Activated CD8-positive, alpha-beta T cell treated with anti-CD3 and anti-CD28 coated beads for 36 hours (primary cell): ENCODE data around the gene TSPAN31. TPM values are rescaled to one million over a fixed set of nuclear protein-coding genes. Genes with fewer than 3 reads are reported as not detected.
"Not testable (repeated sequence)": the region's sequence is repeated elsewhere in the genome, so short reads cannot be mapped to it uniquely, and the experiment has no call there.

Experiments used
- ATAC-seq: fragments of 200-7000 bp; cut with Tn5 transposase; one replicate; pipeline ENCODE4 v1.10.0; 2021; ENCODE audit warnings: mild to moderate bottlenecking, moderate library complexity
- CTCF ChIA-PET: fragments of 350-600 bp; sonication (Branson Sonifier 250); formaldehyde crosslinking; loops from one replicate; lab custom pipeline; 2021; ENCODE audit warnings: antibody characterized with exemption; lab: Charles Lee
- POLR2A ChIA-PET: fragments of 350-600 bp; sonication (Branson Sonifier 250); formaldehyde crosslinking; loops from one replicate; lab custom pipeline; 2021; ENCODE audit warnings: antibody characterized with exemption; lab: Charles Lee
- DNase-seq: peaks from one replicate; pipeline ENCODE4 v3.0.0-alpha.2; 2020
- H3K27ac Mint-ChIP-seq: one replicate; pipeline ENCODE4 v1.8.0; 2021; ENCODE audit warnings: mild to moderate bottlenecking, mixed read lengths
- H3K27me3 Mint-ChIP-seq: one replicate; pipeline ENCODE4 v1.8.0; 2021; ENCODE audit warnings: mixed read lengths
- H3K36me3 Mint-ChIP-seq: one replicate; pipeline ENCODE4 v1.8.0; 2021; ENCODE audit warnings: low read depth, mixed read lengths
- H3K4me1 Mint-ChIP-seq: one replicate; pipeline ENCODE4 v1.8.0; 2021; ENCODE audit warnings: low read depth, mixed read lengths
- H3K4me3 Mint-ChIP-seq: one replicate; pipeline ENCODE4 v1.8.0; 2021; ENCODE audit warnings: mild to moderate bottlenecking, moderate library complexity, mixed read lengths
- H3K9me3 Mint-ChIP-seq: one replicate; pipeline ENCODE4 v1.8.0; 2021; ENCODE audit warnings: mixed read lengths
- intact Hi-C: fragments of 100-400 bp; cut with micrococcal nuclease; formaldehyde crosslinking; loops from one replicate; pipeline ENCODE4 v1.10.0; 2022
- total RNA-seq, 2 experiments: library from RNA; stranded (reverse); gene quantifications; one replicate each; pipeline ENCODE4 v1.2.3, GENCODE V29; 2021
- TF ChIP-seq, protein P1 (sequence below): fragments of 200-600 bp; IDR thresholded peaks from one replicate; pipeline ENCODE4 v1.8.0; 2022; ENCODE audit warnings: antibody characterized with exemption, mild to moderate bottlenecking

The TSPAN31 gene
- total RNA-seq, 2 experiments from 2014 or later, result 6.9 to 7.5 TPM

DNA sequence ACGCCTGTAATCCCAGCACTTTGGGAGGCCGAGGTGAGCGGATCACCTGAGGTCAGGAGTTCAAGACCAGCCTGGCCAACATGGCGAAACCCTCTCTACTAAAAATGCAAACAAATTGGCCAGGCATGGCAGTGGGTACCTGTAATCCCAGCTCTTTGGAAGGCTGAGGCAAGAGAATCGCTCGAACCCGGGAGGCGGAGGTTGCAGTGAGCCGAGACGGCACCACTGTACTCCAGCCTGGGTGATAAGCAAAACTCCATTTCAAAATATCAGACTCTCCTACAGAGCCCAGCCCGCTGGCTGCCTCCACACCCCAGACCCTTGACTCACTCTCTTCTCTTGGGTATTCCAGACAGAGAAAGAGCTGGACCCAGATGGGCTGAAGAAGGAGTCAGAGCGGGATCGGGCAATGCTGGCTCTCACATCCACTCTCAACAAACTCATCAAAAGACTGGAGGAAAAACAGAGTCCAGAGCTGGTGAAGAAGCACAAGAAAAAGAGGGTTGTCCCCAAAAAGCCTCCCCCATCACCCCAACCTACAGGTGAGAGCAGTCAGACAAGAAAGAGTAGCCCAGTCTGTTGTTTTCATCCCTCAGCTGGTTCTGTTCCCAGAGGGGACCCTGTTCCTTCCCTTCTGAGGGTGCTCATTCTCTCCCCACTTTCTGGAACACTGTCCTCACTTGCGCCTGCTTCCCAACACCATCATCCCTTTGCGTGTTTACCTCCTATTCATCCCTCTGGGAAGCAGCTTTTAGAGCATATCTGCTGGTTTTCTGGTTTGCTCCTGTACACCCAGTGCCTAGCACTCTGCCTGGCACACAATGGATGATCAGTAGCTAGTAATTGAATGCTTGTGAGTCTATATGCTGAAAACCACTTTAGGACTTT, 26.0 kb upstream of the TSPAN31 start:
- ChIA-PET CTCF (interaction anchor here (0.6 to 1.2 kb wide), 4 partner anchors 13 to 135 kb away, joined by 3 read pairs; no protein-coding TSS in a partner anchor), POLR2A (interaction anchor here (0.7 to 2.3 kb wide), 6 partner anchors 10 to 436 kb away, joined by 3 to 6 read pairs (median 4); no protein-coding TSS in a partner anchor)
- Mint-ChIP-seq H3K9me3 (no peaks in the 10 kb centered on the region), H3K27ac (peak overlapping the region; percentile 20), H3K4me1 (no peaks in the 10 kb centered on the region), H3K4me3 (no peak overlapping the region), H3K27me3 (no peaks in the 10 kb centered on the region), H3K36me3 (peaks cover 20% of the 10 kb centered on the region)
- ATAC-seq, result no peak
- intact Hi-C loops, result no loop called here
- no peak for DNase-seq
- TF ChIP-seq, protein P1, sequence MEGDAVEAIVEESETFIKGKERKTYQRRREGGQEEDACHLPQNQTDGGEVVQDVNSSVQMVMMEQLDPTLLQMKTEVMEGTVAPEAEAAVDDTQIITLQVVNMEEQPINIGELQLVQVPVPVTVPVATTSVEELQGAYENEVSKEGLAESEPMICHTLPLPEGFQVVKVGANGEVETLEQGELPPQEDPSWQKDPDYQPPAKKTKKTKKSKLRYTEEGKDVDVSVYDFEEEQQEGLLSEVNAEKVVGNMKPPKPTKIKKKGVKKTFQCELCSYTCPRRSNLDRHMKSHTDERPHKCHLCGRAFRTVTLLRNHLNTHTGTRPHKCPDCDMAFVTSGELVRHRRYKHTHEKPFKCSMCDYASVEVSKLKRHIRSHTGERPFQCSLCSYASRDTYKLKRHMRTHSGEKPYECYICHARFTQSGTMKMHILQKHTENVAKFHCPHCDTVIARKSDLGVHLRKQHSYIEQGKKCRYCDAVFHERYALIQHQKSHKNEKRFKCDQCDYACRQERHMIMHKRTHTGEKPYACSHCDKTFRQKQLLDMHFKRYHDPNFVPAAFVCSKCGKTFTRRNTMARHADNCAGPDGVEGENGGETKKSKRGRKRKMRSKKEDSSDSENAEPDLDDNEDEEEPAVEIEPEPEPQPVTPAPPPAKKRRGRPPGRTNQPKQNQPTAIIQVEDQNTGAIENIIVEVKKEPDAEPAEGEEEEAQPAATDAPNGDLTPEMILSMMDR, result no peak

DNA sequence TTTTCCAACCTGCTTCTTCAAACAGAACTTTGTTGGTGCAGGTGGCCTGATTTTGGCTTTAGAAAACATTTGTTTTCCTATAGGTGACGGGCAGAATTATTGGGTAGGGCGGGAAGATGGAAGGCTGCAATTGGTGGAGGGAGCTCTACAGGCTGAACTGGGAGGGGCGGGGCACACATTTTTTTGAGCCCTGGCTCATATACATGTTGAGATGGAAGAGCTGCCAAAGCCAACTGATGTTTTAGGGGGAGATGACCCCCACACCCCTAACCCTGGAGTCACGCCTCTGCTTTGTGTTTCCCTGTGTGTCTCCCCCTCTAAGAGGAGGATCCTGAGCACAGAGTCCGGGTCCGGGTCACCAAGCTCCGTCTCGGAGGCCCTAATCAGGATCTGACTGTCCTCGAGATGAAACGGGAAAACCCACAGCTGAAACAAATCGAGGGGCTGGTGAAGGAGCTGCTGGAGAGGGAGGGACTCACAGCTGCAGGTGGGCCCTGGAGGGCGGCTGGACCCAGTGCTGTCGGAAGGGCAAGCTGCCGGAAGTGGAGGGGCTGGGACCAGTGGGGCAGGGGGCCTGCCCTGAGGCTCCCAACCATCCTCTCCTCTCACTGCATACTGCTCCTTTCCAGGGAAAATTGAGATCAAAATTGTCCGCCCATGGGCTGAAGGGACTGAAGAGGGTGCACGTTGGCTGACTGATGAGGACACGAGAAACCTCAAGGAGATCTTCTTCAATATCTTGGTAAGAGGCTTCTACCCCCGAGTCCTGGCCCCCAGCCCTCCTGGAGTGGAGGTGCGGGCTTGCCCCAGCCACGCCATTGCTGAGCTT, 24.8 kb upstream of the TSPAN31 start:
- Mint-ChIP-seq H3K9me3 (no peaks in the 10 kb centered on the region), H3K36me3 (peaks cover 20% of the 10 kb centered on the region), H3K4me3 (no peak overlapping the region), H3K27ac (no peak overlapping the region), H3K27me3 (no peaks in the 10 kb centered on the region), H3K4me1 (peaks cover 3% of the 10 kb centered on the region)
- ATAC-seq (no peak), DNase-seq (no peak)
- intact Hi-C loops, result no loop called here
- CTCF ChIA-PET, result interaction anchor here (1.2 kb wide), 1 partner anchor 13 kb away, joined by 3 read pairs; no protein-coding TSS in a partner anchor
- TF ChIP-seq, protein P1, result no peak
- POLR2A ChIA-PET, result interaction anchor here (0.6 to 1.6 kb wide), 5 partner anchors 9 to 313 kb away, joined by 3 to 4 read pairs (median 3); partner anchors contain the start of gene OS9

DNA sequence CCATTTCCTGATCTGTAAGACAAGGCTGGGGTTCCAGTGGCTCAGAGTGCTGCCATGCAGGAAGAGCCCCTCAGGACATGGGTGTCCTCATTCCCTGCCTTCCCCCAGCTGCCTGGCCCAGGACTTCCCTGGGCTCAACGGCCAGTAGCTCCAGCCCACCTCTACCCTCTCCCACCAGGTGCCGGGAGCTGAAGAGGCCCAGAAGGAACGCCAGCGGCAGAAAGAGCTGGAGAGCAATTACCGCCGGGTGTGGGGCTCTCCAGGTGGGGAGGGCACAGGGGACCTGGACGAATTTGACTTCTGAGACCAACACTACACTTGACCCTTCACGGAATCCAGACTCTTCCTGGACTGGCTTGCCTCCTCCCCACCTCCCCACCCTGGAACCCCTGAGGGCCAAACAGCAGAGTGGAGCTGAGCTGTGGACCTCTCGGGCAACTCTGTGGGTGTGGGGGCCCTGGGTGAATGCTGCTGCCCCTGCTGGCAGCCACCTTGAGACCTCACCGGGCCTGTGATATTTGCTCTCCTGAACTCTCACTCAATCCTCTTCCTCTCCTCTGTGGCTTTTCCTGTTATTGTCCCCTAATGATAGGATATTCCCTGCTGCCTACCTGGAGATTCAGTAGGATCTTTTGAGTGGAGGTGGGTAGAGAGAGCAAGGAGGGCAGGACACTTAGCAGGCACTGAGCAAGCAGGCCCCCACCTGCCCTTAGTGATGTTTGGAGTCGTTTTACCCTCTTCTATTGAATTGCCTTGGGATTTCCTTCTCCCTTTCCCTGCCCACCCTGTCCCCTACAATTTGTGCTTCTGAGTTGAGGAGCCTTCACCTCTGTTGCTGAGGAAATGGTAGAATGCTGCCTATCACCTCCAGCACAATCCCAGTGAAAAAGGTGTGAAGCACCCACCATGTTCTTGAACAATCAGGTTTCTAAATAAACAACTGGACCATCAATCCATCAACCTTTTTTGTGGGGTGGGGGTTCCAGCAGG, 23.9 kb upstream of the TSPAN31 start:
- H3K4me3 Mint-ChIP-seq, result no peak overlapping the region
- ATAC-seq (no peak), DNase-seq (no peak)
- peaks cover 3% of the 10 kb centered on the region for H3K4me1 Mint-ChIP-seq
- TF ChIP-seq, protein P1, result no peak
- H3K9me3 Mint-ChIP-seq, result no peaks in the 10 kb centered on the region
- intact Hi-C loops, result no loop called here
- no peaks in the 10 kb centered on the region for H3K27me3 Mint-ChIP-seq
- H3K27ac Mint-ChIP-seq, result no peak overlapping the region
- ChIA-PET POLR2A (interaction anchor here (0.6 to 1.0 kb wide), 5 partner anchors 12 to 27 kb away, joined by 3 to 4 read pairs (median 3); partner anchors contain the start of genes OS9 and TSPAN31), CTCF (no interaction called here)
- H3K36me3 Mint-ChIP-seq, result peaks cover 16% of the 10 kb centered on the region

DNA sequence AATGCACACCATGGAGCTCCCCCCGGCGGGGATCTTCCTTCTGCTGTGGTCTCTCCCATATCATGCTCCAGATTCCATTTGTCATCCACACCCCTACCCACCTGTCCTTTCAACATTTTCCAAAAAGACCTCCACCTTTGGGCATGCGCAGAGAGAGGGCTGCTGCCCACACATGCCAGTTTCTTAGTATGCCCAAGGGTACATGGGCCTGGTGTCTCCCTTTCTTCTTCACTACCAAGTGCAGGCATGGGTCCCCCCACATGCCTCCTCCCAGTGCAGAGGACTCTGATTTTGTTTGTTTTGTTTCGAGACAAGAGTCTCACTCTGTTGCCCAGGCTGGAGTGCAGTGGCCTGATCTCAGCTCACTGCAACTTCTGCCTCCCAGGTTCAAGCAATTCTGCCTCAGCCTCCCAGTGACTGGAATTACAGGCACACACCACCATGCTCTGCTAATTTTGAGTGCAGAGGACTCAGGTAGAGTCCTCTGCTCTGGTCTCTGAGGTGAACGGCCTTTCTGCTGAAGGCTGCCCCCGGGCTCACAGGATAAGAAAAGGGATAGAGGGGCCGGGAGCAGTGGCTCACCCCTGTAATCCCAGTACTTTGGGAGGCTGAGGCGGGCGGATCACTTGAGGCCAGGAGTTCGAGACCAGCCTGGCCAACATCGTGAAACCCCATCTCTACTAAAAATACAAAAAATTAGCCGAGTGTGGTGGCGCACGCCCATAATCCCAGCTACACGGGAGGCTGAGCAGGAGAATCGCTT, 22.8 kb upstream of the TSPAN31 start:
- ATAC-seq, H3K4me3 Mint-ChIP-seq, CTCF ChIA-PET, DNase-seq, H3K27me3 Mint-ChIP-seq, H3K4me1 Mint-ChIP-seq, H3K9me3 Mint-ChIP-seq, intact Hi-C loops: not testable (repeated sequence)
- Mint-ChIP-seq H3K36me3 (peaks cover 21% of the 10 kb centered on the region), H3K27ac (peak overlapping the region; percentile 65)
- POLR2A ChIA-PET, result interaction anchor here (0.6 to 1.0 kb wide), 4 partner anchors 13 to 23 kb away, joined by 3 to 4 read pairs (median 3); partner anchors contain the start of gene TSPAN31
